ES-I3 (cell line): ENCODE data around the gene CUEDC2.

Experiments used
- H3K36me3 ChIP-seq: 2 replicates; pipeline ENCODE4 v1.6.1; 2013; ENCODE audit warnings: mild to moderate bottlenecking, low read length, control low read depth, moderate library complexity; ENCODE audit not compliant: insufficient read depth
- H3K4me1 ChIP-seq: 2 replicates; pipeline ENCODE4 v1.6.1; 2013; ENCODE audit warnings: mild to moderate bottlenecking, control low read depth, low read length; ENCODE audit not compliant: insufficient read depth
- H3K9ac ChIP-seq: 2 replicates; pipeline ENCODE4 v1.6.1; 2013; ENCODE audit warnings: low read depth, mild to moderate bottlenecking, low read length, moderate library complexity
- H3K9me3 ChIP-seq: 2 replicates; pipeline ENCODE4 v1.6.1; 2013; ENCODE audit warnings: mild to moderate bottlenecking, low read length, moderate library complexity; ENCODE audit not compliant: control insufficient read depth, insufficient read depth

The CUEDC2 gene

GRCh38 chr10:102375250-102375649 lies 57.1 kb downstream of the CUEDC2 start:
- H3K9ac ChIP-seq = no peak overlapping the region

More at GRCh38 chr10:102375250-102375649, 57.1 kb downstream of the CUEDC2 start:
- Histone ChIP-seq H3K9me3 (no peaks in the 10 kb centered on the region), H3K4me1 (no peaks in the 10 kb centered on the region), H3K36me3 (peaks cover 13% of the 10 kb centered on the region)
